ENCODE results near the gene FLNA. TPM values are rescaled to one million over a fixed set of nuclear protein-coding genes. Genes with fewer than 3 reads are reported as not detected.
A peak's percentile ranks its signal among the peaks of the same experiment; 100 is the strongest.
"Not testable (repeated sequence)": the region's sequence is repeated elsewhere in the genome, so short reads cannot be mapped to it uniquely, and the experiment has no call there.

The FLNA gene
- polyA plus RNA-seq, 6 donors from 2014 or later, result 39.6 to 269 (median 78.3) TPM

- H3K27ac Mint-ChIP-seq, result no peak overlapping the region
- H3K4me1 Mint-ChIP-seq, result peaks cover 15 to 23% (median 17%) of the 10 kb centered on the region in 3 donors
- peaks cover 1 to 3% of the 10 kb centered on the region in 2 donors for H3K36me3 Mint-ChIP-seq
- no peaks in the 10 kb centered on the region for H3K27me3 Mint-ChIP-seq
- H3K9me3 Mint-ChIP-seq, result peaks cover 0 to 2% (median 0%) of the 10 kb centered on the region in 7 donors
- ATAC-seq (ENCODE audit: low read depth in 2 of 2) (no peak), DNase-seq (no peak)
- peak overlapping the region in 1 of 8 donors; percentile 43 for H3K4me3 Mint-ChIP-seq
These were observed 30.3 kb upstream of the FLNA start for GRCh38 chrX:154404625-154405192.

GRCh38 chrX:154403858-154404257 is 29.4 kb upstream of the FLNA start:
- ATAC-seq (ENCODE audit: low read depth in 2 of 2), result no peak
- no peak overlapping the region for H3K4me3 Mint-ChIP-seq
- H3K4me1 Mint-ChIP-seq, result peaks cover 12 to 25% (median 15%) of the 10 kb centered on the region in 3 donors
- H3K27me3 Mint-ChIP-seq, result no peaks in the 10 kb centered on the region
- peaks cover 0 to 3% (median 0%) of the 10 kb centered on the region in 7 donors for H3K9me3 Mint-ChIP-seq
- no peak for DNase-seq
- peaks cover 8 to 11% of the 10 kb centered on the region in 2 donors for H3K36me3 Mint-ChIP-seq
- H3K27ac Mint-ChIP-seq, result no peak overlapping the region

- peaks cover 0 to 8% (median 0%) of the 10 kb centered on the region in 7 donors for H3K9me3 Mint-ChIP-seq
- peak overlapping the region in 1 of 8 donors; percentile 57 for H3K4me3 Mint-ChIP-seq
- no peak for DNase-seq
- H3K27me3 Mint-ChIP-seq, result no peaks in the 10 kb centered on the region
- peaks cover 15 to 18% of the 10 kb centered on the region in 2 donors for H3K36me3 Mint-ChIP-seq
- H3K27ac Mint-ChIP-seq, result peak overlapping the region in 1 of 6 donors; percentile 47
- ATAC-seq (ENCODE audit: low read depth in 2 of 2), result no peak
- peaks cover 11 to 21% (median 15%) of the 10 kb centered on the region in 3 donors for H3K4me1 Mint-ChIP-seq
These were observed 28.8 kb upstream of the FLNA start for GRCh38 chrX:154403192-154403591.

- H3K36me3 Mint-ChIP-seq, result peaks cover 17 to 21% of the 10 kb centered on the region in 2 donors
- peak overlapping the region in 1 of 6 donors; percentile 56 for H3K27ac Mint-ChIP-seq
These were observed 28.2 kb upstream of the FLNA start for GRCh38 chrX:154402622-154403127.

GRCh38 chrX:154401918-154402621 is 27.6 kb upstream of the FLNA start:
- no peak for DNase-seq

More at GRCh38 chrX:154402622-154403127, 28.2 kb upstream of the FLNA start:
- H3K27me3 Mint-ChIP-seq, result no peaks in the 10 kb centered on the region
- H3K4me1 Mint-ChIP-seq, result peaks cover 14 to 22% (median 14%) of the 10 kb centered on the region in 3 donors
- peak overlapping the region in 1 of 8 donors; percentile 57 for H3K4me3 Mint-ChIP-seq
- ATAC-seq (ENCODE audit: low read depth in 2 of 2), result no peak
- no peak for DNase-seq
- peaks cover 0 to 8% (median 0%) of the 10 kb centered on the region in 7 donors for H3K9me3 Mint-ChIP-seq

GRCh38 chrX:154401045-154401799 is 26.8 kb upstream of the FLNA start:
- peaks cover 0 to 8% (median 0%) of the 10 kb centered on the region in 7 donors for H3K9me3 Mint-ChIP-seq
- no peak for ATAC-seq (ENCODE audit: low read depth in 2 of 2)
- H3K4me3 Mint-ChIP-seq, result peak overlapping the region in 5 of 8 donors; percentile 10 to 100 (median 53)
- peaks cover 14 to 26% (median 14%) of the 10 kb centered on the region in 3 donors for H3K4me1 Mint-ChIP-seq
- no peak for DNase-seq
- no peaks in the 10 kb centered on the region for H3K27me3 Mint-ChIP-seq
- peak overlapping the region in 3 of 6 donors; percentile 36 to 73 (median 73) for H3K27ac Mint-ChIP-seq
- peaks cover 17 to 21% of the 10 kb centered on the region in 2 donors for H3K36me3 Mint-ChIP-seq

More at GRCh38 chrX:154401918-154402621, 27.6 kb upstream of the FLNA start:
- ATAC-seq (ENCODE audit: low read depth in 2 of 2), result no peak
- H3K4me3 Mint-ChIP-seq, result peak overlapping the region in 2 of 8 donors; percentile 40 to 100
- H3K36me3 Mint-ChIP-seq, result peaks cover 17 to 21% of the 10 kb centered on the region in 2 donors
- peaks cover 0 to 8% (median 0%) of the 10 kb centered on the region in 7 donors for H3K9me3 Mint-ChIP-seq
- peak overlapping the region in 3 of 6 donors; percentile 56 to 79 (median 59) for H3K27ac Mint-ChIP-seq
- peaks cover 14 to 23% (median 14%) of the 10 kb centered on the region in 3 donors for H3K4me1 Mint-ChIP-seq
- no peaks in the 10 kb centered on the region for H3K27me3 Mint-ChIP-seq

GRCh38 chrX:154400369-154400817 is 26.0 kb upstream of the FLNA start:
- H3K27me3 Mint-ChIP-seq; H3K9me3 Mint-ChIP-seq; DNase-seq; ATAC-seq (ENCODE audit: low read depth in 2 of 2): not testable (repeated sequence)
- Mint-ChIP-seq H3K4me3 (peak overlapping the region in 4 of 8 donors; percentile 95 to 100 (median 98)), H3K36me3 (peaks cover 17 to 21% of the 10 kb centered on the region in 2 donors), H3K4me1 (peaks cover 14 to 26% (median 14%) of the 10 kb centered on the region in 3 donors), H3K27ac (peak overlapping the region in 3 of 6 donors; percentile 41 to 74 (median 73))

- H3K4me1 Mint-ChIP-seq, result peaks cover 14 to 26% (median 14%) of the 10 kb centered on the region in 3 donors
- peak overlapping the region; percentile 95 to 100 (median 98) for H3K4me3 Mint-ChIP-seq
- peak overlapping the region; percentile 41 to 100 (median 88) for H3K27ac Mint-ChIP-seq
- DNase-seq, result no peak
- peaks cover 17 to 21% of the 10 kb centered on the region in 2 donors for H3K36me3 Mint-ChIP-seq
- no peaks in the 10 kb centered on the region for H3K27me3 Mint-ChIP-seq
- H3K9me3 Mint-ChIP-seq, result peaks cover 0 to 8% (median 0%) of the 10 kb centered on the region in 7 donors
- ATAC-seq (ENCODE audit: low read depth in 2 of 2), result no peak
These were observed 25.3 kb upstream of the FLNA start for GRCh38 chrX:154399527-154400368.

GRCh38 chrX:154398668-154399526 is 24.5 kb upstream of the FLNA start:
- Mint-ChIP-seq H3K4me3 (peak overlapping the region; percentile 95 to 100 (median 98)), H3K36me3 (peaks cover 17 to 21% of the 10 kb centered on the region in 2 donors)
- peak; percentile 77 for DNase-seq

GRCh38 chrX:154397888-154398667 is 23.6 kb upstream of the FLNA start, which contains the start of gene RPL10:
Gene RPL10 (plus strand): TSS chrX:154398377. CDS start chrX:154398520, 143 bp downstream.
- Mint-ChIP-seq H3K4me1 (peaks cover 14 to 26% (median 14%) of the 10 kb centered on the region in 3 donors), H3K36me3 (peaks cover 17 to 21% of the 10 kb centered on the region in 2 donors), H3K9me3 (peaks cover 0 to 8% (median 0%) of the 10 kb centered on the region in 7 donors), H3K27ac (peak within 1 kb of the TSS; percentile 98 to 100 (median 99)), H3K4me3 (peak within 1 kb of the TSS; percentile 95 to 100 (median 98)), H3K27me3 (no peaks in the 10 kb centered on the region)
- DNase-seq (peak; percentile 89), ATAC-seq (ENCODE audit: low read depth in 2 of 2) (peak; percentile 72 to 75)

More at GRCh38 chrX:154398668-154399526, 24.5 kb upstream of the FLNA start:
- H3K4me1 Mint-ChIP-seq, result peaks cover 14 to 26% (median 14%) of the 10 kb centered on the region in 3 donors
- peaks cover 0 to 8% (median 0%) of the 10 kb centered on the region in 7 donors for H3K9me3 Mint-ChIP-seq
- H3K27me3 Mint-ChIP-seq, result no peaks in the 10 kb centered on the region
- H3K27ac Mint-ChIP-seq, result peak overlapping the region; percentile 98 to 100 (median 99)
- peak; percentile 45 to 49 for ATAC-seq (ENCODE audit: low read depth in 2 of 2)

All from naive B cell (primary cell).